HCT116 (cell line): Measurements from ENCODE around the gene DMBT1. TPM values are rescaled to one million over a fixed set of nuclear protein-coding genes. Genes with fewer than 3 reads are reported as not detected.

ENCODE experiments used
- ATAC-seq: fragments of 200-7000 bp; cut with Tn5 transposase; 2 replicates; pipeline ENCODE4 v1.9.1; 2020; ENCODE audit warnings: mild to moderate bottlenecking, moderate library complexity
- BruUV-seq: library from RNA; stranded (reverse); fragments of 400-500 nt; replicated peaks from 2 replicates; lab custom pipeline; 2021; lab: Mats Ljungman, UMichigan
- CTCF ChIA-PET: fragments of 300-600 bp; sonication (Branson Sonifier 250); formaldehyde crosslinking; loops from one replicate; lab custom pipeline; 2021; ENCODE audit warnings: antibody characterized with exemption; lab: Charles Lee
- POLR2A ChIA-PET: fragments of 300-600, 350-600 bp; sonication (Branson Sonifier 250); formaldehyde crosslinking; loops from one replicate; lab custom pipeline; 2021; ENCODE audit warnings: antibody characterized with exemption; lab: Charles Lee
- RAD21 ChIA-PET, 2 experiments: fragments of 300-600 bp; sonication (Branson Sonifier 250); formaldehyde crosslinking; loops; one replicate each; lab custom pipeline; 2023; ENCODE audit warnings: low total read pairs in 2 of 2; ENCODE audit not compliant: uncharacterized antibody in 2 of 2, unreplicated experiment in 2 of 2, low non-redundant PET in 1 of 2; lab: Charles Lee
- DNase-seq: peaks from one replicate; pipeline ENCODE4 v3.0.0-alpha.2; 2010; ENCODE audit warnings: low read depth, low spot score
- H2AFZ ChIP-seq: fragments of 200-600 bp; shearing (Covaris generic), sonication (generic); 2 replicates; pipeline ENCODE4 v1.6.1; 2017; ENCODE audit warnings: low read depth, mixed run types, mixed read lengths, antibody characterized with exemption, low read length; ENCODE audit not compliant: poor library complexity, severe bottlenecking
- H3K27ac ChIP-seq: 2 replicates; pipeline ENCODE4 v1.5.1; 2012; ENCODE audit warnings: low read depth, low read length
- H3K27me3 ChIP-seq: fragments of 200-600 bp; sonication (generic); 2 replicates; pipeline ENCODE4 v1.6.1; 2016; ENCODE audit warnings: mixed run types, low read length, mixed read lengths; ENCODE audit not compliant: insufficient read depth
- H3K36me3 ChIP-seq, 2 experiments: fragments of 200-500 bp in 1 of 2; fragments of 200-600 bp in 1 of 2; sonication (Bioruptor generic) in 1 of 2; sonication (generic) in 1 of 2; 2 replicates each; pipeline versions ENCODE4 v1.5.1 to v1.6.1; 2014 to 2016; ENCODE audit warnings: low read length in 2 of 2, inconsistent platforms in 1 of 2, mixed read lengths in 1 of 2, mixed run types in 1 of 2; ENCODE audit not compliant: insufficient read depth in 2 of 2, control insufficient read depth in 1 of 2
- H3K4me1 ChIP-seq, 2 experiments: fragments of 200-600 bp in 1 of 2; sonication (generic) in 1 of 2; 2 replicates each; pipeline versions ENCODE4 v1.5.1 to v1.6.1; 2012 to 2017; ENCODE audit warnings: low read length in 2 of 2, inconsistent platforms in 1 of 2, mild to moderate bottlenecking in 1 of 2, mixed read lengths in 1 of 2, mixed run types in 1 of 2, moderate library complexity in 1 of 2; ENCODE audit not compliant: insufficient read depth in 2 of 2, control insufficient read depth in 1 of 2
- H3K4me2 ChIP-seq: fragments of 200-600 bp; sonication (generic); 2 replicates; pipeline ENCODE4 v1.6.1; 2017; ENCODE audit warnings: mixed run types, low read length, mixed read lengths
- H3K4me3 ChIP-seq, 2 experiments: fragments of 200-600 bp in 1 of 2; sonication (generic) in 1 of 2; replicated peaks in 1 of 2; 2 replicates each; pipeline ENCODE4 v1.5.1; 2011 to 2016; ENCODE audit warnings: low read length in 2 of 2, control low read depth in 1 of 2, low read depth in 1 of 2, mild to moderate bottlenecking in 1 of 2, mixed read lengths in 1 of 2, mixed run types in 1 of 2
- H3K79me2 ChIP-seq: fragments of 200-600 bp; sonication (generic); 2 replicates; pipeline ENCODE4 v1.6.1; 2017; ENCODE audit warnings: mild to moderate bottlenecking, mixed run types, low read length, moderate library complexity, mixed read lengths; ENCODE audit not compliant: insufficient read depth
- H3K9ac ChIP-seq: fragments of 200-600 bp; sonication (generic); 2 replicates; pipeline ENCODE4 v1.6.1; 2016; ENCODE audit warnings: low read length, mixed read lengths
- H3K9me2 ChIP-seq: fragments of 200-600 bp; sonication (generic), shearing (Covaris generic); 2 replicates; pipeline ENCODE4 v1.6.1; 2017; ENCODE audit warnings: mixed run types, mild to moderate bottlenecking, moderate library complexity; ENCODE audit not compliant: insufficient read depth
- H3K9me3 ChIP-seq, 2 experiments: fragments of 200-500 bp in 1 of 2; fragments of 200-600 bp in 1 of 2; sonication (Bioruptor generic) in 1 of 2; sonication (generic) in 1 of 2; 2 replicates each; pipeline ENCODE4 v1.6.1; 2014 to 2017; ENCODE audit warnings: low read length in 2 of 2, mixed read lengths in 2 of 2, inconsistent platforms in 1 of 2, low read depth in 1 of 2, mild to moderate bottlenecking in 1 of 2, mixed run types in 1 of 2, moderate library complexity in 1 of 2; ENCODE audit not compliant: control insufficient read depth in 1 of 2, insufficient read depth in 1 of 2
- H4K20me1 ChIP-seq: fragments of 200-600 bp; sonication (generic), shearing (Covaris generic); 2 replicates; pipeline ENCODE4 v1.6.1; 2017; ENCODE audit warnings: mixed run types, mild to moderate bottlenecking, moderate library complexity; ENCODE audit not compliant: insufficient read depth
- CBX3 ChIP-seq: IDR thresholded peaks from 2 replicates; pipeline ENCODE4 v1.6.1; 2012; ENCODE audit warnings: low read depth
- CEBPB ChIP-seq: IDR thresholded peaks from 2 replicates; pipeline ENCODE4 v1.6.1; 2012; ENCODE audit warnings: low read depth
- EGR1 ChIP-seq: IDR thresholded peaks from 2 replicates; pipeline ENCODE4 v1.6.1; 2012; ENCODE audit warnings: low read depth
- ELF1 ChIP-seq: IDR thresholded peaks from 2 replicates; pipeline ENCODE4 v1.6.1; 2012; ENCODE audit warnings: low read depth, borderline replicate concordance
- EZH2 ChIP-seq: fragments of 200-600 bp; sonication (generic); IDR thresholded peaks from 2 replicates; pipeline ENCODE4 v1.6.1; 2017; ENCODE audit warnings: antibody characterized with exemption, mixed run types
- EZH2phosphoT487 ChIP-seq: fragments of 200-600 bp; IDR thresholded peaks from 2 replicates; pipeline ENCODE4 v1.6.1; 2018; ENCODE audit warnings: antibody characterized with exemption, borderline replicate concordance
- FOSL1 ChIP-seq: IDR thresholded peaks from 2 replicates; pipeline ENCODE4 v1.6.1; 2012; ENCODE audit warnings: low read depth
- JUND ChIP-seq: IDR thresholded peaks from 2 replicates; pipeline ENCODE4 v1.6.1; 2012
- POLR2AphosphoS5 ChIP-seq: IDR thresholded peaks from 2 replicates; pipeline ENCODE4 v1.6.1; 2011; ENCODE audit warnings: mild to moderate bottlenecking, low read depth, low read length, moderate library complexity
- SIN3A ChIP-seq: IDR thresholded peaks from 2 replicates; pipeline ENCODE4 v1.6.1; 2012; ENCODE audit warnings: low read depth
- SP1 ChIP-seq: IDR thresholded peaks from 2 replicates; pipeline ENCODE4 v1.6.1; 2012; ENCODE audit warnings: low read depth
- TCF7L2 ChIP-seq: IDR thresholded peaks from 2 replicates; pipeline ENCODE4 v1.7.0; 2011; ENCODE audit warnings: borderline replicate concordance, inconsistent platforms; ENCODE audit not compliant: insufficient read depth, insufficient read length; ENCODE audit errors: extremely low read depth
- YY1 ChIP-seq: IDR thresholded peaks from 2 replicates; pipeline ENCODE4 v1.6.1; 2011; ENCODE audit warnings: low read length, low read depth, moderate library complexity, mild to moderate bottlenecking; ENCODE audit not compliant: insufficient replicate concordance; ENCODE audit errors: extremely low read depth
- ZNF274 ChIP-seq: fragments of 200-500 bp; sonication (Bioruptor generic); IDR thresholded peaks from 2 replicates; pipeline ENCODE4 v1.6.1; 2014; ENCODE audit warnings: mild to moderate bottlenecking, low read depth, low read length, inconsistent platforms
- intact Hi-C: fragments of 100-400 bp; cut with micrococcal nuclease; formaldehyde crosslinking; loops from 2 replicates; pipeline ENCODE4 v1.10.0; 2022
- total RNA-seq: library from RNA; stranded (reverse); gene quantifications from one replicate; pipeline ENCODE4 v1.2.1, GENCODE V29; 2021; ENCODE audit not compliant: unreplicated experiment
- TF ChIP-seq, protein P1 (sequence below): IDR thresholded peaks from 2 replicates; pipeline ENCODE4 v1.6.1; 2012; ENCODE audit warnings: low read depth
- TF ChIP-seq, protein P2 (sequence below): IDR thresholded peaks from 2 replicates; pipeline ENCODE4 v1.6.1; 2012
- TF ChIP-seq, protein P3 (sequence below): IDR thresholded peaks from 2 replicates; pipeline ENCODE4 v1.6.1; 2011; ENCODE audit warnings: mild to moderate bottlenecking, low read length, moderate library complexity; ENCODE audit not compliant: insufficient replicate concordance; ENCODE audit errors: extremely low read depth

DMBT1 gene
- total RNA-seq, 1 experiment from 2014 or later = 0.17 TPM

DNA sequence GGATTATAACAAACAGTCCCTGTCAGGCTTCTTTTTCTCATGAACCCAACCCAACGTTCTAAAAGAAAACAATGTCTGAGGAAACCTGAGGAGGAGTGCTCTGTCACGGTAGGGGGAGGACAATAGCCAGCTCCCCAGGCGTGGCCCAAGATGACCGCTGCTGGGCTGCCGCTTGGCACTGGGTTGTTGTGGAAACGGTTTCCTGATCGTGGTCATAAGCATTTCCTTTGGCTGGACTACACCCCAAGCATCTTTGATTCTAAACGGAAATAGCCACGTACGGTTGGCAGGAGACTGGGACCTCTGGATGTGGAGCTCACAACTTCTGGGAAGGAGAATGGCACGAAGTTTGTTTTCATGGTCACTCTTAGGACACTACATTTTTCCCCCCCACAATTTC lies 30.4 kb upstream of the DMBT1 start:
- CTCF ChIA-PET = no interaction called here
- Histone ChIP-seq H3K4me2 (no peak overlapping the region), H3K9me3 (no peaks in the 10 kb centered on the region), H3K79me2 (no peaks in the 10 kb centered on the region), H4K20me1 (no peaks in the 10 kb centered on the region), H3K9me2 (no peaks in the 10 kb centered on the region), H3K9ac (no peak overlapping the region), H3K4me1 (peaks cover 0 to 8% of the 10 kb centered on the region in 2 experiments; a peak in 1 of 4 replicates), H3K36me3 (no peaks in the 10 kb centered on the region), H3K4me3 (no peak overlapping the region), H3K27me3 (peaks cover 29% of the 10 kb centered on the region; the same call in 1 of the 2 replicates), H2AFZ (no peak overlapping the region), H3K27ac (no peak overlapping the region)
- no peak for ATAC-seq
- RAD21 ChIA-PET = no interaction called here
- POLR2A ChIA-PET = no interaction called here
- BruUV-seq = no TSS peak
- intact Hi-C loops = no loop called here
- TF ChIP-seq JUND = no peak
- TF ChIP-seq SP1 = no peak
- no peak for TF ChIP-seq POLR2AphosphoS5
- no peak for TF ChIP-seq EGR1
- TF ChIP-seq, protein P1, sequence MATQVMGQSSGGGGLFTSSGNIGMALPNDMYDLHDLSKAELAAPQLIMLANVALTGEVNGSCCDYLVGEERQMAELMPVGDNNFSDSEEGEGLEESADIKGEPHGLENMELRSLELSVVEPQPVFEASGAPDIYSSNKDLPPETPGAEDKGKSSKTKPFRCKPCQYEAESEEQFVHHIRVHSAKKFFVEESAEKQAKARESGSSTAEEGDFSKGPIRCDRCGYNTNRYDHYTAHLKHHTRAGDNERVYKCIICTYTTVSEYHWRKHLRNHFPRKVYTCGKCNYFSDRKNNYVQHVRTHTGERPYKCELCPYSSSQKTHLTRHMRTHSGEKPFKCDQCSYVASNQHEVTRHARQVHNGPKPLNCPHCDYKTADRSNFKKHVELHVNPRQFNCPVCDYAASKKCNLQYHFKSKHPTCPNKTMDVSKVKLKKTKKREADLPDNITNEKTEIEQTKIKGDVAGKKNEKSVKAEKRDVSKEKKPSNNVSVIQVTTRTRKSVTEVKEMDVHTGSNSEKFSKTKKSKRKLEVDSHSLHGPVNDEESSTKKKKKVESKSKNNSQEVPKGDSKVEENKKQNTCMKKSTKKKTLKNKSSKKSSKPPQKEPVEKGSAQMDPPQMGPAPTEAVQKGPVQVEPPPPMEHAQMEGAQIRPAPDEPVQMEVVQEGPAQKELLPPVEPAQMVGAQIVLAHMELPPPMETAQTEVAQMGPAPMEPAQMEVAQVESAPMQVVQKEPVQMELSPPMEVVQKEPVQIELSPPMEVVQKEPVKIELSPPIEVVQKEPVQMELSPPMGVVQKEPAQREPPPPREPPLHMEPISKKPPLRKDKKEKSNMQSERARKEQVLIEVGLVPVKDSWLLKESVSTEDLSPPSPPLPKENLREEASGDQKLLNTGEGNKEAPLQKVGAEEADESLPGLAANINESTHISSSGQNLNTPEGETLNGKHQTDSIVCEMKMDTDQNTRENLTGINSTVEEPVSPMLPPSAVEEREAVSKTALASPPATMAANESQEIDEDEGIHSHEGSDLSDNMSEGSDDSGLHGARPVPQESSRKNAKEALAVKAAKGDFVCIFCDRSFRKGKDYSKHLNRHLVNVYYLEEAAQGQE = no peak
- TF ChIP-seq ZNF274 = no peak
- no peak for TF ChIP-seq FOSL1
- no peak for TF ChIP-seq SIN3A
- TF ChIP-seq CEBPB = no peak
- no peak for TF ChIP-seq TCF7L2
- no peak for TF ChIP-seq YY1
- TF ChIP-seq, protein P2, sequence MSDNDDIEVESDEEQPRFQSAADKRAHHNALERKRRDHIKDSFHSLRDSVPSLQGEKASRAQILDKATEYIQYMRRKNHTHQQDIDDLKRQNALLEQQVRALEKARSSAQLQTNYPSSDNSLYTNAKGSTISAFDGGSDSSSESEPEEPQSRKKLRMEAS = no peak
- no peak for TF ChIP-seq CBX3
- no peak for TF ChIP-seq EZH2phosphoT487
- TF ChIP-seq EZH2 = no peak
- TF ChIP-seq, protein P3, sequence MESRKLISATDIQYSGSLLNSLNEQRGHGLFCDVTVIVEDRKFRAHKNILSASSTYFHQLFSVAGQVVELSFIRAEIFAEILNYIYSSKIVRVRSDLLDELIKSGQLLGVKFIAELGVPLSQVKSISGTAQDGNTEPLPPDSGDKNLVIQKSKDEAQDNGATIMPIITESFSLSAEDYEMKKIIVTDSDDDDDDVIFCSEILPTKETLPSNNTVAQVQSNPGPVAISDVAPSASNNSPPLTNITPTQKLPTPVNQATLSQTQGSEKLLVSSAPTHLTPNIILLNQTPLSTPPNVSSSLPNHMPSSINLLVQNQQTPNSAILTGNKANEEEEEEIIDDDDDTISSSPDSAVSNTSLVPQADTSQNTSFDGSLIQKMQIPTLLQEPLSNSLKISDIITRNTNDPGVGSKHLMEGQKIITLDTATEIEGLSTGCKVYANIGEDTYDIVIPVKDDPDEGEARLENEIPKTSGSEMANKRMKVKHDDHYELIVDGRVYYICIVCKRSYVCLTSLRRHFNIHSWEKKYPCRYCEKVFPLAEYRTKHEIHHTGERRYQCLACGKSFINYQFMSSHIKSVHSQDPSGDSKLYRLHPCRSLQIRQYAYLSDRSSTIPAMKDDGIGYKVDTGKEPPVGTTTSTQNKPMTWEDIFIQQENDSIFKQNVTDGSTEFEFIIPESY = no peak
- no peak for TF ChIP-seq ELF1
- TF ChIP-seq, all 23 proteins: peak for 0
- DNase-seq = no peak
